ENCODE measurements around the gene RGS6. TPM values are rescaled to one million over a fixed set of nuclear protein-coding genes. Genes with fewer than 3 reads are reported as not detected.

The RGS6 gene
- total and polyA plus RNA-seq, 2 of the 4 experiments (the other 2 are of a cell fraction): not detected

- Histone ChIP-seq H3K4me2 (ENCODE audit: low read depth, low read length) (no peak overlapping the region), H3K23ac (ENCODE audit: low read depth, low read length) (no peak overlapping the region), H2AFZ (replicated peaks; ENCODE audit: low read length, poor library complexity) (no peak overlapping the region), H3K4me1 (ENCODE audit: control insufficient read depth, insufficient read depth, low read length) (no peaks in the 10 kb centered on the region), H4K20me1 (ENCODE audit: insufficient read depth, low read length) (no peaks in the 10 kb centered on the region), H2BK15ac (ENCODE audit: low read depth, low read length) (no peak overlapping the region), H3K14ac (replicated peaks; ENCODE audit: low read depth, low read length) (no peak overlapping the region), H3K27me3 (ENCODE audit: control insufficient read depth, insufficient read depth, low read length) (peaks cover 3% of the 10 kb centered on the region; the same call in 1 of the 2 replicates), H3K9ac (ENCODE audit: low read depth, low read length) (no peak overlapping the region), H3K56ac (ENCODE audit: extremely low read depth, insufficient read depth, low read length) (no peak overlapping the region), H4K5ac (ENCODE audit: low read depth, low read length) (no peak overlapping the region), H2AK9ac (replicated peaks; ENCODE audit: low read depth, low read length, poor library complexity) (no peak overlapping the region), H3K9me1 (ENCODE audit: insufficient read depth, low read length) (no peaks in the 10 kb centered on the region), H2AK5ac (ENCODE audit: low read depth, low read length) (no peak overlapping the region), H3K9me3 (ENCODE audit: control insufficient read depth, insufficient read depth, low read length) (no peaks in the 10 kb centered on the region), H2BK120ac (ENCODE audit: low read depth, low read length) (no peak overlapping the region), H4K91ac (ENCODE audit: insufficient read depth, low read depth, low read length) (no peak overlapping the region), H3K79me1 (ENCODE audit: low read depth in 1 of 2, low read length in 2 of 2) (no peaks in the 10 kb centered on the region), H2BK5ac (ENCODE audit: low read depth, low read length, poor library complexity, severe bottlenecking) (no peak overlapping the region), H3K27ac (ENCODE audit: insufficient read depth, low read length) (no peak overlapping the region), H3K4ac (ENCODE audit: low read depth, low read length) (no peak overlapping the region), H3K36me3 (ENCODE audit: control insufficient read depth, insufficient read depth, low read length) (no peaks in the 10 kb centered on the region), H3K4me3 (ENCODE audit: insufficient read depth, low read depth, low read length) (no peak overlapping the region), H2BK20ac (ENCODE audit: low read depth, low read length) (no peak overlapping the region), H3K18ac (ENCODE audit: low read depth, low read length) (no peak overlapping the region), H4K8ac (ENCODE audit: low read depth in 2 of 2, low read length in 2 of 2) (no peak overlapping the region)
- DNase-seq: no peak
- POLR2A ChIA-PET (ENCODE audit: unreplicated experiment): no interaction called here
- ATAC-seq (ENCODE audit: low read depth): no peak
- CTCF ChIA-PET: no interaction called here
- no TSS peak for BruUV-seq (replicated peaks)
- in situ Hi-C loops (cut with MboI; ENCODE audit: low sequenced_read_pairs): no loop called here
- 20% methylated on average over 1 of the region's 4 CpGs; no CpG with 5 or more reads in 1 of the 2 experiments for WGBS, 2 experiments (ENCODE audit: extremely low coverage in 2 of 2, insufficient read length in 1 of 2)
- intact Hi-C loops (cut with micrococcal nuclease): no loop called here
- TF ChIP-seq SMC3 (IDR thresholded peaks at IDR 0.05; ENCODE audit: low read depth, low read length) (no peak), RAD21 (IDR thresholded peaks at IDR 0.05; ENCODE audit: low read length) (no peak), CHD1 (IDR thresholded peaks at IDR 0.05; ENCODE audit: low read depth, low read length) (no peak), POLR2A (IDR thresholded peaks at IDR 0.05; ENCODE audit: low read depth, low read length) (no peak), FOS (IDR thresholded peaks at IDR 0.05; ENCODE audit: low read depth, low read length) (no peak), RFX5 (IDR thresholded peaks at IDR 0.05; ENCODE audit: low read depth, low read length) (no peak), RCOR1 (IDR thresholded peaks at IDR 0.05; ENCODE audit: insufficient replicate concordance, low read length) (no peak), CEBPB (IDR thresholded peaks at IDR 0.05; ENCODE audit: low read depth, low read length) (no peak), MAFK (IDR thresholded peaks at IDR 0.05; ENCODE audit: low read depth, low read length) (no peak), ELK1 (IDR thresholded peaks at IDR 0.05; ENCODE audit: borderline replicate concordance, low read depth, low read length) (no peak)
- TF ChIP-seq, protein P1, sequence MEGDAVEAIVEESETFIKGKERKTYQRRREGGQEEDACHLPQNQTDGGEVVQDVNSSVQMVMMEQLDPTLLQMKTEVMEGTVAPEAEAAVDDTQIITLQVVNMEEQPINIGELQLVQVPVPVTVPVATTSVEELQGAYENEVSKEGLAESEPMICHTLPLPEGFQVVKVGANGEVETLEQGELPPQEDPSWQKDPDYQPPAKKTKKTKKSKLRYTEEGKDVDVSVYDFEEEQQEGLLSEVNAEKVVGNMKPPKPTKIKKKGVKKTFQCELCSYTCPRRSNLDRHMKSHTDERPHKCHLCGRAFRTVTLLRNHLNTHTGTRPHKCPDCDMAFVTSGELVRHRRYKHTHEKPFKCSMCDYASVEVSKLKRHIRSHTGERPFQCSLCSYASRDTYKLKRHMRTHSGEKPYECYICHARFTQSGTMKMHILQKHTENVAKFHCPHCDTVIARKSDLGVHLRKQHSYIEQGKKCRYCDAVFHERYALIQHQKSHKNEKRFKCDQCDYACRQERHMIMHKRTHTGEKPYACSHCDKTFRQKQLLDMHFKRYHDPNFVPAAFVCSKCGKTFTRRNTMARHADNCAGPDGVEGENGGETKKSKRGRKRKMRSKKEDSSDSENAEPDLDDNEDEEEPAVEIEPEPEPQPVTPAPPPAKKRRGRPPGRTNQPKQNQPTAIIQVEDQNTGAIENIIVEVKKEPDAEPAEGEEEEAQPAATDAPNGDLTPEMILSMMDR (conservative IDR thresholded peaks at IDR 0.05; ENCODE audit: low read depth, low read length): no peak
- dilution Hi-C loops (cut with HindIII; ENCODE audit: low sequenced_read_pairs, unreplicated experiment): no loop called here
Measured at GRCh38 chr14:72098210-72098609, 166.0 kb downstream of the RGS6 start.
